IPS-18a (cell line): ENCODE measurements around the gene TAF6.

ENCODE experiments used
- H3K27ac ChIP-seq: one replicate; pipeline ENCODE4 v1.5.1; 2013; ENCODE audit warnings: low read length
- H3K27me3 ChIP-seq: one replicate; pipeline ENCODE4 v1.6.1; 2013; ENCODE audit warnings: mild to moderate bottlenecking, low read length; ENCODE audit not compliant: control insufficient read depth, insufficient read depth
- H3K36me3 ChIP-seq: one replicate; pipeline ENCODE4 v1.6.1; 2013; ENCODE audit warnings: low read depth, low read length; ENCODE audit not compliant: control insufficient read depth
- H3K4me1 ChIP-seq: one replicate; pipeline ENCODE4 v1.6.1; 2013; ENCODE audit warnings: low read depth, low read length; ENCODE audit not compliant: control insufficient read depth
- H3K4me3 ChIP-seq: one replicate; pipeline ENCODE4 v1.5.1; 2013; ENCODE audit warnings: low read length
- H3K9ac ChIP-seq: one replicate; pipeline ENCODE4 v1.6.1; 2013; ENCODE audit warnings: mild to moderate bottlenecking, low read length, moderate library complexity
- H3K9me3 ChIP-seq: one replicate; pipeline ENCODE4 v1.6.1; 2013; ENCODE audit warnings: low read depth, low read length; ENCODE audit not compliant: control insufficient read depth

TAF6 gene

GRCh38 chr7:100072462-100072861 lies 46.7 kb downstream of the TAF6 start:
- Histone ChIP-seq H3K27me3 (no peaks in the 10 kb centered on the region), H3K4me3 (no peak overlapping the region), H3K36me3 (peaks cover 83% of the 10 kb centered on the region), H3K4me1 (no peaks in the 10 kb centered on the region), H3K9me3 (peaks cover 38% of the 10 kb centered on the region), H3K9ac (no peak overlapping the region), H3K27ac (no peak overlapping the region)

- no peak overlapping the region for H3K27ac ChIP-seq
- H3K4me3 ChIP-seq, result no peak overlapping the region
- peaks cover 71% of the 10 kb centered on the region for H3K36me3 ChIP-seq
- H3K4me1 ChIP-seq, result no peaks in the 10 kb centered on the region
- no peak overlapping the region for H3K9ac ChIP-seq
- H3K27me3 ChIP-seq, result no peaks in the 10 kb centered on the region
- H3K9me3 ChIP-seq, result peaks cover 38% of the 10 kb centered on the region
Observed at GRCh38 chr7:100071018-100071723, 48.0 kb downstream of the TAF6 start.

DNA sequence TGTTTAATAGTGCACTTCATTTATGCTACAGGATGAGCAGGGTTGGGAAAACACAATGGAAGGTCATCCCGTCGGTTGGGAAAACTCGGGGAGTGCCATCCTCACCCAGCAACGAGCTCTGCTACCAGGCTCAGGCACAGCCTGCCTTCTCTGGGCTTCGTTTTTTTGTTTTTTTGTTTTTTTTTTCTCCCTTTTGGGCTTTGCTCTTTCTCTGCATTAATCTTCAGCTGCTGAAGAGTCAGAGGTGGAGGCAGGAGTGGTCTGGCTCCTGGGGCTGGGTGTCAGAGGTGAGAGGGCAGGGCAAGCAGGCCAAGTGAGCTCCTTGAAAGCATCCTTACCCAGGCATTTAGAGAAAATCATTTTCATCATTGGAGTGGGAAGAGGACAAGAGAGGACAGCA lies 49.2 kb downstream of the TAF6 start:
- no peaks in the 10 kb centered on the region for H3K4me1 ChIP-seq
- H3K27me3 ChIP-seq, result no peaks in the 10 kb centered on the region
- H3K9ac ChIP-seq, result no peak overlapping the region
- H3K4me3 ChIP-seq, result no peak overlapping the region
- no peak overlapping the region for H3K27ac ChIP-seq
- H3K36me3 ChIP-seq, result peaks cover 63% of the 10 kb centered on the region
- H3K9me3 ChIP-seq, result peaks cover 38% of the 10 kb centered on the region

DNA sequence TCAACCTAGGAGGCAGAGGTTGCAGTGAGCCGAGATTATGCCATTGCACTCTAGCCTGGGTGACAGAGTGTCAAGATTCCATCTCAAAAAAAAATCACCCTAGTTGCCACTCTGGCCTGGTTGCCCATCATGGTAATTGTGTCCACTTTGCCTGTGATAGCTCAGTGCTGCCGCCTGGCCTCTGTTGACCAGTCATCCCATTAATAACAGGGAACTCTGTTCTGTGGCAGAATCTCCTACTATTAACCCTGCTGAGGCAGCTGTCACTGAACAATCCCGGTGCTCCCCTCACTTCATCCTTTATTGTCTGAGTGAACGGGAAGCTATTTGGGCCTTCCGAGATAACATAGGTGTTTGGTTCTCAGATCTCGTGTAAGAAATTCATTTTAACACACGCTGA lies 52.2 kb downstream of the TAF6 start:
- Histone ChIP-seq H3K4me3 (no peak overlapping the region), H3K9ac (no peak overlapping the region), H3K9me3 (peaks cover 19% of the 10 kb centered on the region), H3K27me3 (no peaks in the 10 kb centered on the region), H3K4me1 (no peaks in the 10 kb centered on the region), H3K27ac (no peak overlapping the region), H3K36me3 (peaks cover 50% of the 10 kb centered on the region)

- peaks cover 37% of the 10 kb centered on the region for H3K36me3 ChIP-seq
- no peak overlapping the region for H3K9ac ChIP-seq
- H3K9me3 ChIP-seq, result peaks cover 6% of the 10 kb centered on the region
- no peak overlapping the region for H3K4me3 ChIP-seq
- no peaks in the 10 kb centered on the region for H3K27me3 ChIP-seq
- H3K4me1 ChIP-seq, result no peaks in the 10 kb centered on the region
- H3K27ac ChIP-seq, result no peak overlapping the region
Observed at GRCh38 chr7:100065452-100066186, 53.5 kb downstream of the TAF6 start.

- H3K9me3 ChIP-seq, result no peaks in the 10 kb centered on the region
- H3K27me3 ChIP-seq, result no peaks in the 10 kb centered on the region
- peaks cover 25% of the 10 kb centered on the region for H3K36me3 ChIP-seq
- no peaks in the 10 kb centered on the region for H3K4me1 ChIP-seq
- H3K4me3 ChIP-seq, result no peak overlapping the region
- no peak overlapping the region for H3K27ac ChIP-seq
- H3K9ac ChIP-seq, result no peak overlapping the region
Observed at GRCh38 chr7:100064162-100064561, 55.0 kb downstream of the TAF6 start.

- Histone ChIP-seq H3K27me3 (no peaks in the 10 kb centered on the region), H3K27ac (no peak overlapping the region), H3K9me3 (no peaks in the 10 kb centered on the region), H3K4me1 (no peaks in the 10 kb centered on the region), H3K9ac (no peak overlapping the region), H3K4me3 (no peak overlapping the region), H3K36me3 (peaks cover 32% of the 10 kb centered on the region)
Observed at GRCh38 chr7:100063376-100063775, 55.8 kb downstream of the TAF6 start.

GRCh38 chr7:100061518-100062193 lies 57.5 kb downstream of the TAF6 start:
- Histone ChIP-seq H3K9ac (no peak overlapping the region), H3K9me3 (no peaks in the 10 kb centered on the region), H3K27me3 (no peaks in the 10 kb centered on the region), H3K4me1 (no peaks in the 10 kb centered on the region), H3K36me3 (peaks cover 49% of the 10 kb centered on the region), H3K27ac (no peak overlapping the region), H3K4me3 (no peak overlapping the region)

DNA sequence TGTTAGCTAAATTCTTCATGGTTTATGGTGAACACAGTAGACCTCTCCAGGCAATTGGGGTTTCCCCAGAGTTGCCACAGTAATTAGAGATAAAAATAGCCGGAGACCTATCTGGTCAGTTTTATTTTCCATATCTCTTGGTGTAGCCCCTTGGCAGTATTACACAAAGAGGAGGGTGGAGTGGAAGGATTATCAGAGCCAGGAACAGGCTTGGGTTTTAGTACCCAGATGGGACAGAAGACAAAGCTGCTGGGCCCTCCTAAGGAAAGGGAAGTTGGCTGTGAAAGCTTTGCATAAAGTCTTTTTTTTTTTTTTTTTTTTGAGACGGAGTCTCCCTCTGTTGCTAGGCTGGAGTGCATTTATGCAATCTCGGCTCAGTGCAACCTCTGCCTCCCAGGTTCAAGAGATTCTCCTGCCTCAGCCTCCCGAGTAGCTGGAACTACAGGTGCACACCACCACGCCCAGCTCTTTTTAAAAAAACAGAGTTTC lies 59.9 kb downstream of the TAF6 start:
- H3K27ac ChIP-seq, result no peak overlapping the region
- H3K4me1 ChIP-seq, result no peaks in the 10 kb centered on the region
- no peaks in the 10 kb centered on the region for H3K27me3 ChIP-seq
- H3K9me3 ChIP-seq, result no peaks in the 10 kb centered on the region
- H3K4me3 ChIP-seq, result no peak overlapping the region
- H3K36me3 ChIP-seq, result peaks cover 39% of the 10 kb centered on the region
- no peak overlapping the region for H3K9ac ChIP-seq
